ENCODE measurements around the gene KCNQ4. TPM values are rescaled to one million over a fixed set of nuclear protein-coding genes. Genes with fewer than 3 reads are reported as not detected.
A peak's percentile ranks its signal among the peaks of the same experiment; 100 is the strongest.

KCNQ4 gene
- total RNA-seq, 1 donor from 2014 or later = 0.78 TPM

- TF ChIP-seq CTCF (IDR thresholded peaks at IDR 0.05; ENCODE audit: unreplicated experiment) = no peak
- H3K27ac Mint-ChIP-seq = no peak overlapping the region
- H3K4me3 Mint-ChIP-seq = no peak overlapping the region
- no peaks in the 10 kb centered on the region for H3K36me3 Mint-ChIP-seq
- peaks cover 17% of the 10 kb centered on the region for H3K4me1 Mint-ChIP-seq
- H3K27me3 Mint-ChIP-seq (ENCODE audit: low read depth) = peaks cover 2% of the 10 kb centered on the region
- no peak for DNase-seq (ENCODE audit: low spot score in 2 of 2, unreplicated experiment in 2 of 2)
- peaks cover 7% of the 10 kb centered on the region for H3K9me3 Mint-ChIP-seq
These were observed 92.8 kb downstream of the KCNQ4 start for GRCh38 chr1:40876436-40876761.

- DNase-seq (ENCODE audit: low spot score in 2 of 2, unreplicated experiment in 2 of 2) = no peak
- Mint-ChIP-seq H3K9me3 (peaks cover 7% of the 10 kb centered on the region), H3K36me3 (no peaks in the 10 kb centered on the region), H3K27ac (peak overlapping the region; percentile 71), H3K4me3 (no peak overlapping the region), H3K4me1 (peaks cover 17% of the 10 kb centered on the region), H3K27me3 (ENCODE audit: low read depth) (peaks cover 2% of the 10 kb centered on the region)
- no peak for TF ChIP-seq CTCF (IDR thresholded peaks at IDR 0.05; ENCODE audit: unreplicated experiment)
These were observed 93.3 kb downstream of the KCNQ4 start for GRCh38 chr1:40876891-40877290.

DNA sequence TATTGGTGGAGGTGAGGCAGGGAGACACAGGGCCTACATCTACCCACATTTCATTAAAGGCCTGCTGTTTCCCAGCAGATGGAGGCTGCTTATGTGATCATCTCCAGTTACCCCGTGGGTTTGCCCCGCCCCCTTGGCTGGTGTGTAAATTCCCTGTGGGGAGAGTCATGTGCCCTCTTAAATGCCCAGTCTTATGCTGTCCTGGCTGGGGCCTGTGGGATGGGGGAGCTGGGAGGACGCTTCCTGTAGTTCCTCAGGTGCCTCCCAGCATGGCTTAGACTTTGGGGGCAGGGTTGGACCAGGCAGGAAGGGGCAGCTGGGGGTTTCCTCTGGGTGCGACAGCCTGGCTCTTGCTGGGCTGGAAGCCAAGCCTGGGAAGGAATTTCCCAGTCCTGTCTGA, 94.1 kb downstream of the KCNQ4 start:
- H3K4me3 Mint-ChIP-seq = no peak overlapping the region
- peaks cover 2% of the 10 kb centered on the region for H3K27me3 Mint-ChIP-seq (ENCODE audit: low read depth)
- H3K4me1 Mint-ChIP-seq = peaks cover 17% of the 10 kb centered on the region
- H3K27ac Mint-ChIP-seq = peak overlapping the region; percentile 81
- H3K36me3 Mint-ChIP-seq = no peaks in the 10 kb centered on the region
- no peak for DNase-seq (ENCODE audit: low spot score in 2 of 2, unreplicated experiment in 2 of 2)
- H3K9me3 Mint-ChIP-seq = peaks cover 7% of the 10 kb centered on the region
- no peak for TF ChIP-seq CTCF (IDR thresholded peaks at IDR 0.05; ENCODE audit: unreplicated experiment)

DNA sequence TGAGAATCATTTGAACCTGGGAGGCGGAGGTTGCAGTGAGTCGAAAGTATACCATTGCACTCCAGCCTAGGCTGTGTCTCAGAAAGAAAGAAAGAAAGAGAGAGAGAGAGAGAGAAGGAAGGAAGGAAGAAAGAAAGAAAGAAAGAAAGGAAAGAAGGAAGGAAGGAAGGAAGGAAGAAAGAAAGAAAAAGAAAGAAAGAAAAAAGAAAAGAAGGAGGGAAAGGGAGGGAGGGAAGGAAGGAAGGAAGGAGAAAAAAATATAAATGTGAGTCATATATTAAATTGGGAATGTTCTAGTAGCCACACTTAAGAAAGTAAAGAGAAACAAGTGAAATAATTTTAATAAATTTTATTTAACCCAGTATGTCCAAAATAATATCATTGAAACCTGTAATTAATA, 95.3 kb downstream of the KCNQ4 start:
- H3K27me3 Mint-ChIP-seq (ENCODE audit: low read depth) = peaks cover 5% of the 10 kb centered on the region
- no peak for TF ChIP-seq CTCF (IDR thresholded peaks at IDR 0.05; ENCODE audit: unreplicated experiment)
- H3K9me3 Mint-ChIP-seq = peaks cover 7% of the 10 kb centered on the region
- no peaks in the 10 kb centered on the region for H3K36me3 Mint-ChIP-seq
- H3K4me1 Mint-ChIP-seq = peaks cover 19% of the 10 kb centered on the region
- H3K4me3 Mint-ChIP-seq = no peak overlapping the region
- no peak for DNase-seq (ENCODE audit: low spot score in 2 of 2, unreplicated experiment in 2 of 2)
- no peak overlapping the region for H3K27ac Mint-ChIP-seq

DNA sequence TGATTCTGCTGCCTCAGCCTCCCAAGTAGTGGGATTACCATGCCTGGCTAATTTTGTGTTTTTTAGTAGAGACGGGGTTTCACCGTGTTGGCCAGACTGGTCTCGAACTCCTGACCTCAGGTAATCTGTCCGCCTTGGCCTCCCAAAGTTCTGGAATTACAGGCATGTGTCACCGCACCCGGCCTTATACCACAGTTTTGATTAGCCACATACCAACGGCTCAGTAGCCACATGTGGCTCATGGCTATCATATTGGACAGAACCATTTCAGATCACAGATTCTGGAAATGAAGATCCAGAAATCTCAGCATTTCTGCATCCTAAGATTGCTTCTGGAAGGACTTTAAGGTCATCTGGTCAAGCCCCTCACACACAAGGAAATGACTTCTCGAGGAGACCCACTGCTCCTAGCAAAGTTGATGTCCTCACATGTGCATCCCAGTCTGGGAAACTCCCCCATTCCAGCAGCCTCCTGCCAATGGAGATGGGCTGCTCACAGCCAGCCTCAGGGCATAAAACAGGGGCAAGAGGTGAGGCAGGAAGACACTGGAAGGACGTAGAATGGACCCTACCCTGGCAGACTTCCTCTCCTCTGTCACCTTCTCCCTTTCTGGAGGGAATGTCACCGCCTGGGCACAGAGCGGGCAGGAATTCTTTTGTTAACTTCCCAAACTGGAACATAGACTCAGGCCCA, 96.0 kb downstream of the KCNQ4 start:
- no peaks in the 10 kb centered on the region for H3K36me3 Mint-ChIP-seq
- H3K27me3 Mint-ChIP-seq (ENCODE audit: low read depth) = peaks cover 8% of the 10 kb centered on the region
- peaks cover 7% of the 10 kb centered on the region for H3K9me3 Mint-ChIP-seq
- peaks cover 20% of the 10 kb centered on the region for H3K4me1 Mint-ChIP-seq
- H3K4me3 Mint-ChIP-seq = no peak overlapping the region
- no peak for DNase-seq (ENCODE audit: low spot score in 2 of 2, unreplicated experiment in 2 of 2)
- peak overlapping the region; percentile 91 for H3K27ac Mint-ChIP-seq
- no peak for TF ChIP-seq CTCF (IDR thresholded peaks at IDR 0.05; ENCODE audit: unreplicated experiment)

All from mesothelial cell of epicardium (in vitro differentiated cells).